NB4 (cell line): ENCODE data around the gene CAB39L.
"Not testable (repeated sequence)": the region's sequence is repeated elsewhere in the genome, so short reads cannot be mapped to it uniquely, and the experiment has no call there.

Source experiments
- DNase-seq: peaks from one replicate; pipeline ENCODE4 v3.0.0; 2010; ENCODE audit warnings: low read depth
- H3K4me3 ChIP-seq: one replicate; pipeline ENCODE4 v1.5.1; 2011; ENCODE audit warnings: mild to moderate bottlenecking, low read depth, low read length, moderate library complexity
- CTCF ChIP-seq: IDR thresholded peaks from one replicate; pipeline ENCODE4 v1.5.1; 2012; ENCODE audit warnings: low read depth, low read length
- MAX ChIP-seq: IDR thresholded peaks from 2 replicates; pipeline ENCODE4 v1.6.1; 2011; ENCODE audit warnings: low read depth, low read length
- MYC ChIP-seq: IDR thresholded peaks from 2 replicates; pipeline ENCODE4 v1.6.1; 2011; ENCODE audit warnings: low read depth, low read length
- POLR2A ChIP-seq: IDR thresholded peaks from 2 replicates; pipeline ENCODE4 v1.6.1; 2011; ENCODE audit warnings: mild to moderate bottlenecking; ENCODE audit not compliant: insufficient read length; ENCODE audit errors: extremely low read depth

The CAB39L gene

GRCh38 chr13:49296659-49297058, 147.2 kb downstream of the CAB39L start:
- no peak for TF ChIP-seq MYC
- no peak for TF ChIP-seq CTCF
- no peak for TF ChIP-seq POLR2A
- TF ChIP-seq MAX = no peak
- no peak for DNase-seq
- no peak overlapping the region for H3K4me3 ChIP-seq

GRCh38 chr13:49295244-49295643, 148.6 kb downstream of the CAB39L start:
- TF ChIP-seq MYC (no peak), CTCF (no peak), MAX (no peak)
- no peak for DNase-seq
- no peak overlapping the region for H3K4me3 ChIP-seq

GRCh38 chr13:49294723-49295122, 149.1 kb downstream of the CAB39L start:
- DNase-seq, H3K4me3 ChIP-seq: not testable (repeated sequence)

- TF ChIP-seq CTCF = no peak
- no peak for TF ChIP-seq POLR2A
- no peak for TF ChIP-seq MYC
- TF ChIP-seq MAX = no peak
- DNase-seq = no peak
- no peak overlapping the region for H3K4me3 ChIP-seq
Observed at GRCh38 chr13:49292742-49293486, 150.9 kb downstream of the CAB39L start.

- TF ChIP-seq POLR2A (no peak), CTCF (no peak), MAX (no peak), MYC (no peak)
- DNase-seq = no peak
- H3K4me3 ChIP-seq = no peak overlapping the region
Observed at GRCh38 chr13:49288458-49288857, 155.4 kb downstream of the CAB39L start.

- DNase-seq = no peak
- no peak overlapping the region for H3K4me3 ChIP-seq
- no peak for TF ChIP-seq POLR2A
Observed at GRCh38 chr13:49287995-49288394, 155.9 kb downstream of the CAB39L start.

- TF ChIP-seq MAX = no peak
- TF ChIP-seq CTCF = no peak
- no peak for TF ChIP-seq MYC
- TF ChIP-seq POLR2A = no peak
- DNase-seq = no peak
- no peak overlapping the region for H3K4me3 ChIP-seq
Observed at GRCh38 chr13:49279885-49280284, 164.0 kb downstream of the CAB39L start.
